Effector memory CD4-positive, alpha-beta T cell (primary cell): ENCODE results near the gene UPF1.
"Not testable (repeated sequence)": the region's sequence is repeated elsewhere in the genome, so short reads cannot be mapped to it uniquely, and the experiment has no call there.

Experiments used
- DNase-seq, 3 donors: peaks; one replicate each; pipeline ENCODE4 v3.0.0-alpha.2; 2020
- H3K27ac ChIP-seq: 2 replicates; pipeline ENCODE4 v1.7.0; 2013; ENCODE audit warnings: mild to moderate bottlenecking, low read length, moderate library complexity; ENCODE audit not compliant: insufficient read depth, poor library complexity, severe bottlenecking
- H3K27me3 ChIP-seq: replicated peaks from 2 replicates; pipeline ENCODE4 v1.7.0; 2013; ENCODE audit warnings: mild to moderate bottlenecking, low read length; ENCODE audit not compliant: insufficient read depth, control insufficient read depth, poor library complexity, severe bottlenecking
- H3K36me3 ChIP-seq: 2 replicates; pipeline ENCODE4 v1.7.0; 2013; ENCODE audit warnings: mild to moderate bottlenecking, low read length, moderate library complexity; ENCODE audit not compliant: control insufficient read depth, insufficient read depth
- H3K4me1 ChIP-seq: 2 replicates; pipeline ENCODE4 v1.7.0; 2013; ENCODE audit warnings: low read length, mild to moderate bottlenecking; ENCODE audit not compliant: control insufficient read depth, insufficient read depth, poor library complexity, severe bottlenecking
- H3K4me3 ChIP-seq: 2 replicates; pipeline ENCODE4 v1.7.0; 2013; ENCODE audit warnings: low read length, low read depth, mild to moderate bottlenecking; ENCODE audit not compliant: insufficient read depth, poor library complexity, severe bottlenecking
- H3K9me3 ChIP-seq: 2 replicates; pipeline ENCODE4 v1.7.0; 2013; ENCODE audit warnings: mild to moderate bottlenecking, low read length, moderate library complexity; ENCODE audit not compliant: control insufficient read depth

The UPF1 gene

GRCh38 chr19:18898081-18898606 lies 66.4 kb downstream of the UPF1 start:
- Histone ChIP-seq H3K4me3 (no peak overlapping the region), H3K4me1 (peaks cover 9% of the 10 kb centered on the region), H3K27ac (no peak overlapping the region), H3K27me3 (peaks cover 16% of the 10 kb centered on the region), H3K9me3 (no peaks in the 10 kb centered on the region), H3K36me3 (peaks cover 27% of the 10 kb centered on the region)
- no peak for DNase-seq

GRCh38 chr19:18898607-18899408 lies 67.0 kb downstream of the UPF1 start:
- peaks cover 30% of the 10 kb centered on the region for H3K36me3 ChIP-seq
- H3K4me1 ChIP-seq = peaks cover 9% of the 10 kb centered on the region
- H3K4me3 ChIP-seq = no peak overlapping the region
- no peak for DNase-seq
- no peaks in the 10 kb centered on the region for H3K9me3 ChIP-seq
- no peak overlapping the region for H3K27ac ChIP-seq
- peaks cover 16% of the 10 kb centered on the region for H3K27me3 ChIP-seq

GRCh38 chr19:18899624-18900560 lies 68.1 kb downstream of the UPF1 start:
- Histone ChIP-seq H3K4me3 (no peak overlapping the region), H3K36me3 (peaks cover 40% of the 10 kb centered on the region), H3K27ac (no peak overlapping the region), H3K9me3 (no peaks in the 10 kb centered on the region), H3K4me1 (peaks cover 9% of the 10 kb centered on the region), H3K27me3 (peaks cover 12% of the 10 kb centered on the region)
- DNase-seq = no peak

GRCh38 chr19:18900700-18901481 lies 69.1 kb downstream of the UPF1 start:
- H3K27ac ChIP-seq = no peak overlapping the region
- no peak for DNase-seq
- H3K27me3 ChIP-seq = peaks cover 5% of the 10 kb centered on the region
- H3K4me1 ChIP-seq = peaks cover 4% of the 10 kb centered on the region
- no peaks in the 10 kb centered on the region for H3K9me3 ChIP-seq
- no peak overlapping the region for H3K4me3 ChIP-seq
- peaks cover 50% of the 10 kb centered on the region for H3K36me3 ChIP-seq

- H3K27me3 ChIP-seq = peaks cover 5% of the 10 kb centered on the region
- H3K9me3 ChIP-seq = no peaks in the 10 kb centered on the region
- H3K27ac ChIP-seq = no peak overlapping the region
- DNase-seq = no peak
- no peak overlapping the region for H3K4me3 ChIP-seq
- peaks cover 56% of the 10 kb centered on the region for H3K36me3 ChIP-seq
- peaks cover 3% of the 10 kb centered on the region for H3K4me1 ChIP-seq
Measured at GRCh38 chr19:18901491-18901890, 69.7 kb downstream of the UPF1 start.

GRCh38 chr19:18902519-18902918 lies 70.8 kb downstream of the UPF1 start:
- not testable (repeated sequence) for H3K4me1 ChIP-seq

GRCh38 chr19:18903156-18904037 lies 71.6 kb downstream of the UPF1 start:
- Histone ChIP-seq H3K36me3 (peaks cover 72% of the 10 kb centered on the region), H3K4me3 (no peak overlapping the region), H3K4me1 (no peaks in the 10 kb centered on the region), H3K9me3 (no peaks in the 10 kb centered on the region), H3K27ac (no peak overlapping the region), H3K27me3 (no peaks in the 10 kb centered on the region)
- no peak for DNase-seq

More at GRCh38 chr19:18902519-18902918, 70.8 kb downstream of the UPF1 start:
- not testable (repeated sequence) for H3K27ac ChIP-seq, H3K4me3 ChIP-seq, H3K9me3 ChIP-seq, DNase-seq, H3K27me3 ChIP-seq
- peaks cover 66% of the 10 kb centered on the region for H3K36me3 ChIP-seq

GRCh38 chr19:18904334-18905057 lies 72.7 kb downstream of the UPF1 start:
- no peak for DNase-seq
- Histone ChIP-seq H3K36me3 (peaks cover 73% of the 10 kb centered on the region), H3K4me3 (no peak overlapping the region)

More at GRCh38 chr19:18904334-18905057, 72.7 kb downstream of the UPF1 start:
- Histone ChIP-seq H3K9me3 (no peaks in the 10 kb centered on the region), H3K4me1 (no peaks in the 10 kb centered on the region), H3K27me3 (no peaks in the 10 kb centered on the region), H3K27ac (no peak overlapping the region)
